AG10803 (cell line): ENCODE measurements around the gene BRD4.
A peak's percentile ranks its signal among the peaks of the same experiment; 100 is the strongest.

Experiments used
- DNase-seq: peaks from one replicate; pipeline ENCODE4 v3.0.0; 2010; ENCODE audit warnings: low read depth
- H3K4me3 ChIP-seq: 2 replicates; pipeline ENCODE4 v1.5.1; 2011; ENCODE audit warnings: mild to moderate bottlenecking, low read length, control low read depth
- CTCF ChIP-seq: conservative IDR thresholded peaks from 2 replicates; pipeline ENCODE4 v1.5.1; 2011; ENCODE audit warnings: mild to moderate bottlenecking, low read length, control low read depth, inconsistent platforms

The BRD4 gene

DNA sequence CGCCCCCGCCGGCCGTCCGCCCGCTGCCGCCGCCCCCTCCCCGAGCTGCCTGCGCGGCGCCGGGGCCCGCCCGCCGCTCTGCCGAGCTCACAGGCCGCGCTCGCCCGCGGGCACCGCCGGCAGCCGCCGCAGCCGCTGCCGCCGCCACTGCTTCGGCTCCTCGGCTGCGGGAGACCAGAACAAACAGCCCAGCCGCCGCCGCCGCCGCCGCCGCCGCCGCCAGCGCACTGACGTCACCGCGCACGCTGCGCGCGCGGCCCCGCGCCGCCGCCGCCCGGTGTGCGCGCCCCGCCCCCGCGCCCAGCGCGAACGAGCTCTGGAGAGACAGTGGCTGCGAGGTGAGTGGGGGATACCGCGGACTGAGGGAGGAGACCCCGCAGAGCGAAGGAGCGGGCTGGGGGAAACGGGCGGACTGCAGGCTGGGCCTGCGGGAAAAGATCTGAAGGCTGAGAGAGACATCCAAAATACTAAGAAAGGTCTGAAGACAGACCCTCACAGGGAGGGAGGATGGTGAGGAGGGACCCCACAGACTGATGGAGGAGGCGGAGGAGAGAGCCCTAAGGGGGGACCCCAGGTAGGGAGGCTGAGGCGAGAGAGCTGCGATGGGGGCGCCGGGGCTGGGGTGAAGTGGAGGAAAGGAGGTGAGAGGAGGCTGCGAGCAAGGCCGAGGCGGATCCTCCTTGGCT, at the start of gene BRD4:
BRD4 (minus strand) TSS at position 229 of the 686 bp plus-strand sequence. CDS start 59,440 bp downstream, outside the sequence.
- DNase-seq: peak; percentile 48
- no peak for TF ChIP-seq CTCF
- peak within 1 kb of the TSS; percentile 92 for H3K4me3 ChIP-seq

GRCh38 chr19:15381864-15382263, 49.5 kb upstream of the BRD4 start:
- TF ChIP-seq CTCF: no peak
- no peak overlapping the region for H3K4me3 ChIP-seq
- DNase-seq: no peak

GRCh38 chr19:15381429-15381828, 49.1 kb upstream of the BRD4 start:
- H3K4me3 ChIP-seq: no peak overlapping the region
- no peak for DNase-seq
- TF ChIP-seq CTCF: no peak

DNA sequence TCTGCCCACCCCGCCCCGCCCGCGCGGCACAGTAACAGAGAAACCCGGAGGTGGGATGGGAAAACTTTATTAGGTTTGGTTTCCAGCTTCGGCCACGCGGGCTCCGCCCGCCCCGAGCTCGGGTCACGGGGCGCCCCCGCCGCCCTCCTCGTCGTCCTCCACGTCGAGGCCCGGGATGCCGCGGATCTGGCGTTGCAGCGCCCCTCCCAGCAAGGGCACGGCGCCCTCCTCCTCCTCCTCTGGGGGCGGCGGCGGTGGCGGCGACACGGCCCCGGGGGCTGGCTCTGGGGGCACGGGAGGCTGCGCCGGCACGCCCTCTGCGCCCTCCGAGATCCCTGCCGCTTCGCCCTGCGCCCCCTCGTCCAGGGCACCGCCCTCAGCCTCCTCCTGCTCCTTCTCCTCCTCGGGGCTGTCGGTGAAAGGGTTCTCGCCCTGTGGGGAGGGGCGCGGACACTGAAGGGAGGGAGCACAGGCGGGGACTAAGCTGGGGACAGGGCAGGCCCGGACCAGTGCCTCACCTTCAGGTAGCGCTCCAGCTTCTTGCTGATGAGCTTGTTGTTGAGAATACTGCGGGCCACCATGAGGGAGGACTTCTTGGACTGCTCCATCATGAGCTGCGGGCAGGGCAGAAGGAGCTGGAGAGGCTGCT, 47.8 kb upstream of the BRD4 start:
- H3K4me3 ChIP-seq: peak overlapping the region; percentile 69
- DNase-seq: peak; percentile 37
- TF ChIP-seq CTCF: no peak

DNA sequence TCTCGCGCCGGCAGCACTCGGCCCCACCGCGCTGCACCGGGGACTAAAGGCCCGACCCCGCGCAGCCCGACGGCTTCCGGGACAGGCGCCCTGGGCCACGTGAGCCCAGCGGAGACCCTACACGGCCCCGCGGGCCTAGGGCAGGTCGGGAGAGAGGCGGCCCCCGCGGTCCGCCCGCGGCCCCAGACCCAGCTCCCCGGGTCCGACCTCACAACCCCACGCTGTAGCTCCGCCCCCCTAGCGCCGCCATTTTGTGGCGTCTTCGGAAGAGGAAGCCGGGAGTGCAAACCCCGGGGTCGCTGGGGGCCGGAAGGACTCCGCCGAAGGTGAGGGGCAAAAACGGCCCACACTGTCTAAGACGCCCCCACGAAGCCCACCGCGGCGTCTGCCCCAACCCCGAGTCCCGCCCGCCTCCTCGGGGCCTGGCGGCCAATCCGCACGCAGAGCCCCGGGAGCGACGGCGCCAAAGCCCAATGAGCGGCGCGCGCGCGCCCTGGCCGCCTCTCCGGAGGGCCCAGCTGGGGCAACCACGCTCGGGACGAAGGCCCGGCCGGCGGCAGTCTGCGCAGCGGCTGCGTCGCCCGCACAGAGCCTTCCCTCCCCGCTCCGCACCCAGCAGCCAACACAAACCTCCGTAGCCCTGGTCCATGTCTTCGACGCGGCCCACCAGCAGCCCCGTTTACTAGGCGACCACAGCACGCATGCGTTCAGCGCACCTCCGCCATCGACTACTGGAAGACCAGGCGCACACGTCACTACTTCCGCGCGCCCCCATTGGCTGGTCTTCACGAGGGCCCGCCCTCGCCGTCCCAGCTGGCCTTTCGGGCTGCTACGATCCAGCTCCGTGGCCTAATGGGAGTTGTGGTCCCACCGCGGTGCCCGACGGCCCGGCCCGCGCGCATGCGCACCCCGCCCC, 47.0 kb upstream of the BRD4 start, which contains the start of gene AKAP8:
AKAP8 (minus strand) TSS at position 705 of the 916 bp plus-strand sequence; CDS start at position 649, 56 bp downstream.
- TF ChIP-seq CTCF: no peak
- DNase-seq: peak; percentile 98
- peak within 1 kb of the TSS; percentile 82 for H3K4me3 ChIP-seq

DNA sequence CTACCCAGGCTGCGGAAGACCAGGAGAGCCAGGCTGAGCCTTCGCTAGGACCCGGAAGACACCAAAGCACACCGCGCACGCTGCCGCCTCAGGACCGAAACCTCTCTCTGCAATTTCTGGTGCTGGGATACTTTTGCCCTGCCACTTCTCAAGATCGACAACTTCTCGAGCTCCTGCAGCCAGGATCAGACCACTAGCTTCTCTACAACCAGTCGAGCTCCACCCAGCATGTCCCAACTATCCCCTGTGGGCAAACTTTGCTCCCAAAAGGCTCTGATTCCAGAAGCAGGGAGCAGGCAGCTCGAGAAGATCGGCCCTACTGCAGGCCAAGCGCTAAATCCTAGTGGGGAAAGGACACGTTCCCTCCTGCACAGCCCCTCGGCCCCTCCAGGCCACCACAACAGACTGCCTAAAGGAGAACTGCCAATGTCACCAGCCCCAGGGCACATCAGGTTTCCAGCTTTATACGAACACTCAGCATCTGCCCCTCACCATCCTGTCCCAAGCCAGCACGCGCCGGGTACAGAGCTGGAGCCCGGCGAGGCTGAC, 46.3 kb upstream of the BRD4 start:
- DNase-seq: peak; percentile 49
- TF ChIP-seq CTCF: no peak
- H3K4me3 ChIP-seq: peak overlapping the region; percentile 82
